ENCODE data around the gene ADAMTS4. TPM values are rescaled to one million over a fixed set of nuclear protein-coding genes. Genes with fewer than 3 reads are reported as not detected.

The ADAMTS4 gene
- total RNA-seq, 1 experiment from 2014 or later: 7.0 TPM

DNA sequence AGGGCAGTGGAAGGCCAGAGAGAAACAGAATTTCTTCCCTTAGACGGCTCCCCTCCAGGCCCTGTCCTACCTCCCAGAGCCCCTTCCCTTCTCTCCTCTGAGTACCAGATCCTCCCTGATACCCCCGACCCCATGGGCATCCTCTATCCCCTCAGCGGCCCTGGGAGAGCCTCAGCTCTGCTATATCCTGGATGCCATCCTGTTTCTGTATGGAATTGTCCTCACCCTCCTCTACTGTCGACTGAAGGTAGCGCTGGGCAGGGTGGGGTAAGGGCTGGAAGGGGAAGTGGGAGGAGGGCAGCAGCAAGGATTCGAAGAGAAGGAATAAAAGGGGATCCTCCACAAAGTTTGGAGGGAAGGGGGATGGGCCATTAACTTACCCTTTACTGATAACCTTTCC lies 19.0 kb upstream of the ADAMTS4 start:
- H3K18ac ChIP-seq (ENCODE audit: insufficient read length, low read depth, low read length): no peak overlapping the region
- H3K79me2 ChIP-seq (ENCODE audit: insufficient read depth, low read length): no peaks in the 10 kb centered on the region
- WGBS (ENCODE audit: extremely low coverage, insufficient read length, low lambda C conversion rate): no CpG with 5 or more reads among the region's 6 CpGs

More for the DNA sequence above, 19.0 kb upstream of the ADAMTS4 start:
- Histone ChIP-seq H3K27me3 (ENCODE audit: insufficient read depth, low read length) (no peaks in the 10 kb centered on the region), H2BK20ac (ENCODE audit: low read depth, low read length, poor library complexity, severe bottlenecking) (no peak overlapping the region), H2BK5ac (ENCODE audit: insufficient read length, low read length) (no peak overlapping the region), H4K91ac (ENCODE audit: insufficient read length, low read depth, low read length) (no peak overlapping the region), H2AK5ac (ENCODE audit: insufficient read length, low read length) (no peak overlapping the region), H3K23ac (ENCODE audit: insufficient read length, low read depth, low read length) (no peak overlapping the region), H3K9ac (ENCODE audit: extremely low read depth, insufficient read length, low read length) (no peak overlapping the region), H3K23me2 (ENCODE audit: insufficient read length, low read depth, low read length, poor library complexity, severe bottlenecking) (no peaks in the 10 kb centered on the region), H3K9me3 (ENCODE audit: control insufficient read depth, low read depth, low read length) (no peaks in the 10 kb centered on the region), H3K79me1 (ENCODE audit: insufficient read depth, low read depth, low read length, poor library complexity, severe bottlenecking) (no peaks in the 10 kb centered on the region), H2BK12ac (ENCODE audit: insufficient read length, low read depth, low read length) (no peak overlapping the region), H3K56ac (ENCODE audit: insufficient read length, low read depth, low read length) (no peak overlapping the region), H2BK15ac (ENCODE audit: low read depth, low read length) (no peak overlapping the region), H3T11ph (ENCODE audit: low read length) (no peak overlapping the region), H2AFZ (ENCODE audit: low read length) (no peak overlapping the region), H3K14ac (ENCODE audit: insufficient read depth, low read length) (no peak overlapping the region), H3K4me2 (ENCODE audit: insufficient read depth, insufficient read length, low read length) (no peak overlapping the region), H3K4me1 (ENCODE audit: insufficient read depth, low read length) (peaks cover 4% of the 10 kb centered on the region; the same call in 1 of the 2 replicates), H3K27ac (ENCODE audit: insufficient read length, low read depth, low read length) (no peak overlapping the region), H2BK120ac (ENCODE audit: low read depth, low read length, poor library complexity, severe bottlenecking) (no peak overlapping the region), H4K20me1 (ENCODE audit: control insufficient read depth, insufficient read depth, insufficient read length) (no peaks in the 10 kb centered on the region), H4K8ac (replicated peaks; ENCODE audit: insufficient read length, low read depth, low read length) (no peak overlapping the region), H3K4ac (ENCODE audit: low read depth, low read length) (no peak overlapping the region), H4K5ac (ENCODE audit: insufficient read length, low read depth, low read length) (no peak overlapping the region)
- Mint-ChIP-seq H3K27ac (no peak overlapping the region), H3K4me3 (no peak overlapping the region), H3K4me1 (peaks cover 17 to 28% of the 10 kb centered on the region in 2 experiments), H3K27me3 (ENCODE audit: low read depth) (no peaks in the 10 kb centered on the region), H3K9me3 (no peaks in the 10 kb centered on the region), H3K36me3 (ENCODE audit: insufficient read depth in 1 of 3, low read depth in 3 of 3) (peaks cover 9 to 23% (median 22%) of the 10 kb centered on the region in 3 experiments; a peak in 6 of 7 replicates)
- TF ChIP-seq CTCF (conservative IDR thresholded peaks at IDR 0.05): no peak
- no peak for DNase-seq
